Activated T-cell treated with anti-CD3 and anti-CD28 coated beads, Interleukin-2, amount 50 U/mL, for 1 hour (primary cell): ENCODE measurements around the gene POC1A.
A peak's percentile ranks its signal among the peaks of the same experiment; 100 is the strongest.

ENCODE experiments used
- DNase-seq: peaks from one replicate; pipeline ENCODE4 v3.0.0-alpha.2; 2020

The POC1A gene

GRCh38 chr3:52126036-52126435 lies 28.2 kb downstream of the POC1A start:
- no peak for DNase-seq

- DNase-seq, result no peak
These were observed 29.5 kb downstream of the POC1A start for GRCh38 chr3:52124766-52125165.

GRCh38 chr3:52124126-52124525 lies 30.1 kb downstream of the POC1A start:
- no peak for DNase-seq

GRCh38 chr3:52123106-52123725 lies 31.0 kb downstream of the POC1A start:
- peak; percentile 82 for DNase-seq

GRCh38 chr3:52122491-52122890 lies 31.7 kb downstream of the POC1A start:
- no peak for DNase-seq

GRCh38 chr3:52121813-52122212 lies 32.4 kb downstream of the POC1A start:
- DNase-seq, result no peak

- DNase-seq, result no peak
These were observed 32.8 kb downstream of the POC1A start for GRCh38 chr3:52121464-52121805.

- DNase-seq, result no peak
These were observed 33.4 kb downstream of the POC1A start for GRCh38 chr3:52120556-52121463.

GRCh38 chr3:52119826-52120225 lies 34.4 kb downstream of the POC1A start:
- DNase-seq, result no peak

- DNase-seq, result no peak
These were observed 35.1 kb downstream of the POC1A start for GRCh38 chr3:52119099-52119498.

- DNase-seq, result no peak
These were observed 35.9 kb downstream of the POC1A start for GRCh38 chr3:52118156-52118875.

GRCh38 chr3:52117537-52117936 lies 36.7 kb downstream of the POC1A start:
- DNase-seq, result no peak

GRCh38 chr3:52112056-52112455 lies 42.2 kb downstream of the POC1A start:
- DNase-seq, result no peak

- DNase-seq, result no peak
These were observed 43.7 kb downstream of the POC1A start for GRCh38 chr3:52110502-52110901.

- DNase-seq, result no peak
These were observed 44.5 kb downstream of the POC1A start for GRCh38 chr3:52109611-52110301.

- DNase-seq, result no peak
These were observed 45.7 kb downstream of the POC1A start for GRCh38 chr3:52108302-52109232.

GRCh38 chr3:52106951-52107611 lies 47.1 kb downstream of the POC1A start:
- no peak for DNase-seq

- DNase-seq, result no peak
These were observed 49.3 kb downstream of the POC1A start for GRCh38 chr3:52104684-52105640.

- DNase-seq, result no peak
These were observed 51.3 kb downstream of the POC1A start for GRCh38 chr3:52102934-52103333.

- no peak for DNase-seq
These were observed 55.2 kb downstream of the POC1A start for GRCh38 chr3:52099001-52099401.
